Measurements from ENCODE around the gene TDRD9. TPM values are rescaled to one million over a fixed set of nuclear protein-coding genes. Genes with fewer than 3 reads are reported as not detected.
"Not testable (repeated sequence)": the region's sequence is repeated elsewhere in the genome, so short reads cannot be mapped to it uniquely, and the experiment has no call there.

Gene TDRD9
- total RNA-seq, 1 donor from 2014 or later = 2.7 TPM

DNA sequence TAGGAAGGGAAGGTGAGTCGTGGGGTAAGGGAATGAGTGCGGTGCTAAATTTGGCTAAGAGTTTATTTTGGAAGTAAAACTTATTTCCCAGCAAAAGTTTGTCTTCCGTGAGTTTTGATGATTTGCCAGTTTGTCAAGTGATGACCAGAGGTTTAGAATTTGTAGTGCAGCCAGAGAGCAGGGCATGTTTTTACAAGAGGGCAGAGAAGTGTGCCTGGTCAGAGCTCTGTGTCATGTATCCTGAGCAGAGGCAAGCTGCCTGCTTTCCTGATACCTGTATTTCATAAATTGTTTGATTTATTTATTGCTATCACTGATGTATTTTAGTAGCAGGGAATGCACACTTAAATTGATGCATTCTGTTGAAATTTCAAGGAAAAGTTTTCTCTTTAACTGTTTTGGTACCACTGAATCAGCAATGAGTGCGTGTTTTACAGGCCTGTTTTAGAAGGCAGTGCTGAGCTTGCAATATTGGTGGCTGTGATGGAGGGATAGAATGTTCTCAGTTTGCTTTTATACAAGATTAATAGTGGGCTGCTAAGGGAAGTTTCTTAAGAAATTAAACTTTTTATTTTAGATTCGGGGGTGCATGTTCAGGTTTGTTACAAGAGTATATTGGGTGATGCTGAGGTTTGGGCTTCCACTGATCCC lies 33.8 kb downstream of the TDRD9 start:
- no peak overlapping the region for H3K4me3 ChIP-seq (ENCODE audit: low read depth, low read length)
- TF ChIP-seq CTCF (conservative IDR thresholded peaks at IDR 0.05; ENCODE audit: low read depth, low read length) = no peak
- DNase-seq (ENCODE audit: low read depth) = no peak

DNA sequence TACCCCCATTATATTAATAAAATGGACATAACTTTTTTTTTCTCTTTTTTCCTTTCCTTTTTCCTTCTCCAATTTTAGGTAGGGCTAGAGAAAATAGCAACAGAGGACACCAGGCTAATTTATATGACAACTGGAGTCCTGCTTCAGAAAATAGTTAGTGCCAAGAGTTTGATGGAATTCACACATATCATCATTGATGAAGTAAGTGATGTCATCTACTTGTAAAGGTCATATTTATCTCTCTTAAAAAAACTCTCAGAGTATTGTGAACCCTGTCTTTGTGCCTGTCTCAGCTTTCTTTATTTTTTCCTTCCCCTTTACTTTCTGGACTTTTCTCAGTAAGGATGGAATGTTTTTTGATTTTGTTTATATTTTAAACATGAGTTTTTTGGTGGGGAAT lies 38.4 kb downstream of the TDRD9 start:
- TF ChIP-seq CTCF (conservative IDR thresholded peaks at IDR 0.05; ENCODE audit: low read depth, low read length) = no peak
- no peak for DNase-seq (ENCODE audit: low read depth)
- no peak overlapping the region for H3K4me3 ChIP-seq (ENCODE audit: low read depth, low read length)

- no peak overlapping the region for H3K4me3 ChIP-seq (ENCODE audit: low read depth, low read length)
- TF ChIP-seq CTCF (conservative IDR thresholded peaks at IDR 0.05; ENCODE audit: low read depth, low read length) = no peak
- no peak for DNase-seq (ENCODE audit: low read depth)
Observed at GRCh38 chr14:103969961-103970360, 41.7 kb downstream of the TDRD9 start.

DNA sequence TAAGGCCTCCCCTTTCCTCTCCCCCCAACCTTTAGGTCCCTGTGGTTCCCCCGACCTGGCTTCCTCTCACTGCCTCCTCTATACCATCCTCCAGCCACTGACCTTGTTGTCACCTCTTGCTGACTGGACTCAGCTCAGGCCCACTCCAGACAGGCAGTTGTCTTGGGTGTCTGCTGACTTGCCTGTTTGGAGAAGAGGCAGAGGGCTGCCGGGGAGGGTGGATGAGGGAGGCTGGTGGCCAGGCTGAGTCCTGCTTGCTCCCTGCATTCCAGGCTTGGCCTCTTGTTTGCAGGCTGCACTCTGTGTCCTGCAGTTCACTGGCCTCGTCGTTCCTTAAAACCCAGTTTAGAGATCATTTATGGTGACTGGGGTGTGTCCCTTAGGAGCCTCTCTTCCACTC lies 45.1 kb downstream of the TDRD9 start:
- DNase-seq (ENCODE audit: low read depth) = no peak
- TF ChIP-seq CTCF (conservative IDR thresholded peaks at IDR 0.05; ENCODE audit: low read depth, low read length) = no peak
- no peak overlapping the region for H3K4me3 ChIP-seq (ENCODE audit: low read depth, low read length)

- no peak overlapping the region for H3K4me3 ChIP-seq (ENCODE audit: low read depth, low read length)
- DNase-seq (ENCODE audit: low read depth) = no peak
- no peak for TF ChIP-seq CTCF (conservative IDR thresholded peaks at IDR 0.05; ENCODE audit: low read depth, low read length)
Observed at GRCh38 chr14:103974575-103974974, 46.3 kb downstream of the TDRD9 start.

DNA sequence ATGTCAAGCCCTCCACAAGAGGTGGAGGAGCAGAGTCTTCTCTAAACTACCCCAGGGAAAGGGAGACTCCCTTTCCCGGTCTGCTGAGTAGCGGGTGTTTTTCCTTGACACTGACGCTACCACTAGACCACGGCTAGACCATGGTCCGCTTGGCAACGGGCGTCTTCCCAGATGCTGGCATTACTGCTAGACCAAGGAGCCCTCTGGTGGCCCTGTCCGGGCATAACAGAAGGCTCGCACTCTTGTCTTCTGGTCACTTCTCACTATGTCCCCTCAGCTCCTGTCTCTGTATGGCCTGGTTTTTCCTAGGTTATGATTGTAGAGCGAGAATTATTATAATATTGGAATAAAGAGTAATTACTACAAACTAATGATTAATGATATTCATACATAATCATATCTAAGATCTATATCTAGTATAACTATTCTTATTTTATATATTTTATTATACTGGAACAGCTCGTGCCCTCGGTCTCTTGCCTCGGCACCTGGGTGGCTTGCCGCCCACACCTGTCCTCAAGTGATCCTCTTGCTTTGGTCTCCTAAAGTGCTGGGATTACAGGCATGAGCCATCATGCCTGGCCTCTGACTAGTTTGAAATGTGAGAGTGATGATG lies 52.5 kb downstream of the TDRD9 start:
- TF ChIP-seq CTCF (conservative IDR thresholded peaks at IDR 0.05; ENCODE audit: low read depth, low read length) = peak; percentile 50

DNA sequence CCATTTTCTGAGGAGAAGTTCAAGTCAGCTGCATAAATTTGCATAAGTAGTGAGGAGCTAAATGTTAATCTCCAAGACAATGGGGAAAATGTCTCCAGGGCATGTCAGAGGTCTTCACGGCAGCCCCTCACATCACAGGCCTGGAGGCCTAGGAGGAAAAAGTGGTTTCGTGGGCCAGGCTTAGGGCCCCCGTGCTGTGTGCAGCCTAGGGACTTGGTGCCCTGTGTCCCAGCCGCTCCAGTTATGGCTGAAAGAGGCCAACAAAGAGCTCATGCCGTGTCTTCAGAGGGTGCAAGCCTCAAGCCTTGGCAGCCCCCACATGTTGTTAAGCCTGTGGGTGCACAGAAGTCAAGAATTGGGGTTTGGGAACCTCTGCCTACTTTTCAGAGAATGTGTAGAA lies 55.9 kb downstream of the TDRD9 start:
- no peak overlapping the region for H3K4me3 ChIP-seq (ENCODE audit: low read depth, low read length)
- TF ChIP-seq CTCF (conservative IDR thresholded peaks at IDR 0.05; ENCODE audit: low read depth, low read length) = no peak
- no peak for DNase-seq (ENCODE audit: low read depth)

More for the DNA sequence above, 52.5 kb downstream of the TDRD9 start:
- H3K4me3 ChIP-seq (ENCODE audit: low read depth, low read length); DNase-seq (ENCODE audit: low read depth): not testable (repeated sequence)
